Neutrophil (primary cell): Measurements from ENCODE around the gene ARG1.
A peak's percentile ranks its signal among the peaks of the same experiment; 100 is the strongest.
"Not testable (repeated sequence)": the region's sequence is repeated elsewhere in the genome, so short reads cannot be mapped to it uniquely, and the experiment has no call there.

ENCODE experiments used
- H3K27ac ChIP-seq: fragments of 200-600 bp; sonication (generic); 2 replicates; pipeline ENCODE4 v1.5.1; 2016; ENCODE audit warnings: mild to moderate bottlenecking, moderate library complexity
- H3K27me3 ChIP-seq: fragments of 200-600 bp; sonication (generic); 2 replicates; pipeline ENCODE4 v1.6.0; 2016; ENCODE audit warnings: mild to moderate bottlenecking
- H3K36me3 ChIP-seq: fragments of 200-600 bp; sonication (generic); 2 replicates; pipeline ENCODE4 v1.5.1; 2017
- H3K4me1 ChIP-seq, 2 experiments: fragments of 200-600 bp in 1 of 2; sonication (generic) in 1 of 2; 1 replicate in 1 of 2; 2 replicates in 1 of 2; pipeline versions ENCODE4 v1.5.1 to v1.6.1; 2013 to 2016; ENCODE audit warnings: low read depth in 1 of 2, low read length in 1 of 2, mild to moderate bottlenecking in 1 of 2, moderate library complexity in 1 of 2; ENCODE audit not compliant: control insufficient read depth in 1 of 2, insufficient read depth in 1 of 2
- H3K4me3 ChIP-seq, 2 experiments: fragments of 200-600 bp in 1 of 2; sonication (generic) in 1 of 2; 1 replicate in 1 of 2; 2 replicates in 1 of 2; pipeline ENCODE4 v1.5.1; 2013 to 2016; ENCODE audit warnings: low read depth in 1 of 2, low read length in 1 of 2, mild to moderate bottlenecking in 1 of 2, moderate library complexity in 1 of 2
- H3K9me3 ChIP-seq: fragments of 200-600 bp; sonication (generic); 2 replicates; pipeline ENCODE4 v1.5.1; 2016
- TF ChIP-seq, protein P1 (sequence below): fragments of 200-600 bp; sonication (generic); IDR thresholded peaks from 2 replicates; pipeline ENCODE4 v1.5.1; 2016; ENCODE audit warnings: antibody characterized with exemption

Gene ARG1

GRCh38 chr6:131572686-131573415 lies at the start of gene ARG1:
ARG1 (plus strand) TSS chr6:131573226; CDS start chr6:131573283, 57 bp downstream.
- TF ChIP-seq, protein P1, sequence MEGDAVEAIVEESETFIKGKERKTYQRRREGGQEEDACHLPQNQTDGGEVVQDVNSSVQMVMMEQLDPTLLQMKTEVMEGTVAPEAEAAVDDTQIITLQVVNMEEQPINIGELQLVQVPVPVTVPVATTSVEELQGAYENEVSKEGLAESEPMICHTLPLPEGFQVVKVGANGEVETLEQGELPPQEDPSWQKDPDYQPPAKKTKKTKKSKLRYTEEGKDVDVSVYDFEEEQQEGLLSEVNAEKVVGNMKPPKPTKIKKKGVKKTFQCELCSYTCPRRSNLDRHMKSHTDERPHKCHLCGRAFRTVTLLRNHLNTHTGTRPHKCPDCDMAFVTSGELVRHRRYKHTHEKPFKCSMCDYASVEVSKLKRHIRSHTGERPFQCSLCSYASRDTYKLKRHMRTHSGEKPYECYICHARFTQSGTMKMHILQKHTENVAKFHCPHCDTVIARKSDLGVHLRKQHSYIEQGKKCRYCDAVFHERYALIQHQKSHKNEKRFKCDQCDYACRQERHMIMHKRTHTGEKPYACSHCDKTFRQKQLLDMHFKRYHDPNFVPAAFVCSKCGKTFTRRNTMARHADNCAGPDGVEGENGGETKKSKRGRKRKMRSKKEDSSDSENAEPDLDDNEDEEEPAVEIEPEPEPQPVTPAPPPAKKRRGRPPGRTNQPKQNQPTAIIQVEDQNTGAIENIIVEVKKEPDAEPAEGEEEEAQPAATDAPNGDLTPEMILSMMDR, result no peak

DNA sequence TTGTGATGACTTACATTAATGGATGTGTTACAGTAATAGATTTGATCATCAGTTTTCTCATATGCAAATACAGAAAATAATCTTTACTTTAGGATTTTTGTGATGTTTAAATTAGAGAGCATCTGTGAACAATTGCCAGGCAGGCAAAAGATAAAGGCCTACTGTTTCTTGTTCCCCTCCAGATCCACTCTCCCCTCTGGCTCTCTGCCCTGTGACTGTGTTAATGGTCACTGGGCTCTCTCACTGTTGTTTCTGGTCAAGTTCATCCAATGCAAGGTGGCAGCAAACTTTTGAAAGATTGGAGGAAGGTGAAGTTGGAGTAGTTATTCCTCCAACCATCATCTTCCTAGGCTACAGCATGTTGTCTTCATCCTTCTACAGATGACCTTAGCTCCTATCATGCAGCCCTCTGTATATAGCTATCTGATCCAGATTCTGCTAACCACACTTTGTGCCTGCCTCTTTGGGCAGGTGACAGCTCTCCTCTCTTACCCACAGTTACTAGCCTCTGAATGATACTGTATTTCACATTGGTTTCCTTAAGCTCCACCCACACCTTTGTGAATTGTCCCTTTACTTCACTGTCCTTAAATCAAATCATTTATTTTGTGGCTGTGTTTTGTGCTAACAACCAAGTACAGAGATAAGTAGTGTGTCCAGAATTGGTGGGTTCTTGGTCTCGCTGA lies 48.9 kb upstream of the ARG1 start:
- H3K27me3 ChIP-seq, result no peaks in the 10 kb centered on the region
- no peaks in the 10 kb centered on the region for H3K4me1 ChIP-seq
- H3K36me3 ChIP-seq, result no peaks in the 10 kb centered on the region
- no peaks in the 10 kb centered on the region for H3K9me3 ChIP-seq
- TF ChIP-seq, protein P1, result no peak
- H3K4me3 ChIP-seq, result no peak overlapping the region
- H3K27ac ChIP-seq, result no peak overlapping the region

More at GRCh38 chr6:131572686-131573415, at the start of gene ARG1:
- Histone ChIP-seq H3K27me3 (no peaks in the 10 kb centered on the region), H3K27ac (peak within 1 kb of the TSS; percentile 90), H3K4me3 (peak within 1 kb of the TSS; percentile 48 to 83), H3K9me3 (no peaks in the 10 kb centered on the region), H3K4me1 (peaks cover 60 to 66% of the 10 kb centered on the region in 2 experiments), H3K36me3 (peaks cover 10% of the 10 kb centered on the region)

DNA sequence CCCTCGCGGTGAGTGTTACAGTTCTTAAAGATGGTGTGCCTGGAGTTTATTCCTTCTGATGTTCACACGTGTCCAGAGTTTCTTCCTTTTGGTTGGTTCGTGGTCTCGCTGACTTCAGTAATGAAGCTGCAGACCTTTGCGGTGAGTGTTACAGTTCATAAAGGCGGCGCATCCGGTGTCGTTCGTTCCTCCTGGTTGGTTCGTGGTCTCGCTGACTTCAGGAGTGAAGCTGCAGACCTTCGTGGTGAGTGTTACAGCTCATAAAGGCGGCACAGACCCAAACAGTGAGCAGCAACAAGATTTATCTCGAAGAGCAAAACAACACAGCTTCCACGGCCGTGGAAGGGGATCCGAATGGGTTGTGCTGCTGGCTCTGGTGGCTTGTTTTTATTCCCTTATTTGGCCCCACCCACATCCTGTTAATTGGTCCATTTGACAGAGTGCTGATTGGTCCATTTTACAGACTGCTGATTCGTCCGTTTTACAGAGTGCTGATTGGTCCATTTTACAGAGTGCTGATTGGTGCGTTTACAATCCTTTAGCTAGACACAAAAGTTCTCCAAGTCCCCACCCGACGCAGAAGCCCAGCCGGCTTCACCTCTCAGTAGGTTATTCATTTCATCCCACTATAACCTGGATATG lies 48.2 kb upstream of the ARG1 start:
- no peak overlapping the region for H3K27ac ChIP-seq
- H3K9me3 ChIP-seq, result no peaks in the 10 kb centered on the region
- H3K4me3 ChIP-seq, result no peak overlapping the region
- H3K27me3 ChIP-seq, result no peaks in the 10 kb centered on the region
- no peaks in the 10 kb centered on the region for H3K4me1 ChIP-seq
- no peaks in the 10 kb centered on the region for H3K36me3 ChIP-seq
- TF ChIP-seq, protein P1, result no peak

GRCh38 chr6:131530936-131531335 lies 42.1 kb upstream of the ARG1 start:
- H3K4me1 ChIP-seq, H3K4me3 ChIP-seq, H3K27ac ChIP-seq, H3K27me3 ChIP-seq, H3K9me3 ChIP-seq, H3K36me3 ChIP-seq: not testable (repeated sequence)

DNA sequence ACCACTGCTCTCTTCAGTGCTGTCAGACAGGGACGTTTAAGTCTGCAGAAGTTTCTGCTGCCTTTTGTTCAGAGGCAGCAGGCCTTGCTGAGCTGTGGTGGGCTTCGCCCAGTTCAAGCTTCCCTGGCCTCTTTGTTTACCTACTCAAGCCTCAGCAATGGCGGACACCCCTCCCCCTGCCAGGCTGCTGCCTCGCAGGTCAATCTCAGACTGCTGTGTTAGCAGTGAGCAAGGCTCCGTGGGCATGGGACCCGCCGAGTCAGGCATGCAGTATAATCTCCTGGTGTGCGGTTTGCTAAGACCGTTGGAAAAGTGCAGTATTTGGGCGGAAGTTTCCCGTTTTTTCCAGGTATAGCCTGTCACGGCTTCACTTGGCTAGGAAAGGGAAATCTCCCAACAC lies 41.3 kb upstream of the ARG1 start:
- H3K36me3 ChIP-seq, H3K4me3 ChIP-seq, H3K27ac ChIP-seq, H3K27me3 ChIP-seq, H3K4me1 ChIP-seq, H3K9me3 ChIP-seq: not testable (repeated sequence)

DNA sequence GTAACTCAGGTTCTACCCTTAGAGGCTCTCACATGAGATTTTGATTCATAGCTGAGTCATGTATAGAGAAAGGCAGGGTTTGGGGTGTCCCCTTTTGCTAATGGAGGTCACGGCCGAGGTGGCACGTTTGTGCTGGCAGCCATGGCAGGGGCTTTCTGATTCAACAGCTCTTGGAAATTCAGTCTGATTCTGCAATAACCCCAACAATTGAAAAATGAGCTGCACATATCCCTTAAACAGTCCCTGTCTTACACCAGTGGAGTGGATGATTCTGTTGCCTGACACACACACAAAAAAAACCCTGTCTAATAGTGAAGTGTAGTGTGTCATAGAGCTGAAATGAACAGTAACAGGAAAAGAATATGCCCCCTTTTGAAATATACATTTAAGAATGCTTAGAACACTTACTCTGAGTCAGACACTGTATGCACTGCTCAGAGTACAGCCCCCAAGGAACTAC lies 40.4 kb upstream of the ARG1 start:
- no peaks in the 10 kb centered on the region for H3K4me1 ChIP-seq

DNA sequence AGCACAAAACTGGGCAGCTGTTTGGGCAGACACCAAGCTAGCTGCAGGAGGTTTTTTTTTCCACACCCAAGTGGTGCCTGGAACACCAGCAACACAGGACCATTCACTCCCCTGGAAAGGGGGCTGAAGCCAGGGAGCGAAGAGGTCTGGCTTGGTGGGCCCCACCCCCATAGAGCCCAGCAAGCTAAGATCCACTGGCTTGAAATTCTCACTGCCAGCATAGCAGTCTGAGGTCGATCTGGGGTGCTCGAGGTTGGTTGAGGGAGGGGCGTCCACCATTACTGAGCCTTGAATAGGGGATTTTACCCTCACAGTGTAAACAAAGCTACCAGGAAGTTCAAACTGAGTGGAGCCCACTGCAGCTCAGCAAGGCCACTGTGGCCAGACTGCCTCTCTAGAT lies 34.4 kb upstream of the ARG1 start:
- not testable (repeated sequence) for H3K27ac ChIP-seq, H3K27me3 ChIP-seq, H3K9me3 ChIP-seq, H3K4me1 ChIP-seq, H3K4me3 ChIP-seq, H3K36me3 ChIP-seq

More for the DNA sequence above, 40.4 kb upstream of the ARG1 start:
- Histone ChIP-seq H3K27ac (no peak overlapping the region), H3K36me3 (no peaks in the 10 kb centered on the region), H3K4me3 (no peak overlapping the region), H3K9me3 (no peaks in the 10 kb centered on the region), H3K27me3 (no peaks in the 10 kb centered on the region)
- TF ChIP-seq, protein P1, result no peak
